Central memory CD8-positive, alpha-beta T cell (primary cell): ENCODE results near the gene PCDH9.
"Not testable (repeated sequence)": the region's sequence is repeated elsewhere in the genome, so short reads cannot be mapped to it uniquely, and the experiment has no call there.

Experiments
- ATAC-seq: fragments of 150-1000 bp; cut with Tn5 transposase; replicated peaks from 2 replicates; pipeline ENCODE4 v1.10.0; 2022; ENCODE audit warnings: mild to moderate bottlenecking, moderate FRiP score, moderate number of reproducible peaks; ENCODE audit not compliant: poor library complexity, severe bottlenecking; ENCODE audit errors: extremely low read depth
- DNase-seq, 2 donors: peaks; one replicate each; pipeline ENCODE4 v3.0.0; 2021; ENCODE audit warnings: low spot score in 2 of 2
- H3K27ac Mint-ChIP-seq: one replicate; pipeline ENCODE4 v1.8.0; 2022; ENCODE audit warnings: low read depth, mild to moderate bottlenecking, moderate library complexity, mixed read lengths
- H3K27me3 Mint-ChIP-seq: one replicate; pipeline ENCODE4 v1.8.0; 2022; ENCODE audit warnings: mixed read lengths
- H3K36me3 Mint-ChIP-seq: one replicate; pipeline ENCODE4 v1.8.0; 2022; ENCODE audit warnings: mild to moderate bottlenecking, moderate library complexity, mixed read lengths; ENCODE audit not compliant: insufficient read depth
- H3K4me1 Mint-ChIP-seq: one replicate; pipeline ENCODE4 v1.8.0; 2022; ENCODE audit warnings: mixed read lengths
- H3K4me3 Mint-ChIP-seq: one replicate; pipeline ENCODE4 v1.8.0; 2022; ENCODE audit warnings: mild to moderate bottlenecking, moderate library complexity, mixed read lengths
- H3K9me3 Mint-ChIP-seq: one replicate; pipeline ENCODE4 v1.8.0; 2022; ENCODE audit warnings: mixed read lengths

The PCDH9 gene

DNA sequence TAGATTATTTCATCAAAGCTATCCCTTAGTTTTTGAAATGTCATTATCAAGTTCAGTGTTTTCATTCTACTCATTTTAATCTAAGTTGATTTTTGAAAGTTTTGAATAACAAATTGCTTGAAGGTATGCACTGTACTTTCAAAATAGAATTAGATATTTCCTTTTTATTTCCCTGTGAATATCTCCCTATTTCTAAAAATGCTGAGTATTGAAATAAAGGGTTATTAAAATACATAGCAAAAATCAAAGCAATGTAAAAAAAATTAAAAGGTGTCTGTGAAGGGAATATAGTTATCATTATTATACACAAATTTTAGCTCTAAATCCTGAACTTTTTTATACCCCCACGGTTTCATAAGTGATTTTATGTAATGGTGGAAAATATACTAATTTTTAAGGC lies 967.8 kb downstream of the PCDH9 start:
- Mint-ChIP-seq H3K27me3 (no peaks in the 10 kb centered on the region), H3K9me3 (peaks cover 6% of the 10 kb centered on the region), H3K4me3 (no peak overlapping the region), H3K4me1 (no peaks in the 10 kb centered on the region), H3K36me3 (no peaks in the 10 kb centered on the region), H3K27ac (no peak overlapping the region)
- no peak for DNase-seq
- no peak for ATAC-seq

- H3K4me3 Mint-ChIP-seq, result not testable (repeated sequence)
Observed at GRCh38 chr13:66259426-66259825, 970.7 kb downstream of the PCDH9 start.

More at GRCh38 chr13:66259426-66259825, 970.7 kb downstream of the PCDH9 start:
- H3K27me3 Mint-ChIP-seq, ATAC-seq, H3K9me3 Mint-ChIP-seq, H3K4me1 Mint-ChIP-seq, H3K36me3 Mint-ChIP-seq, H3K27ac Mint-ChIP-seq, DNase-seq: not testable (repeated sequence)
